PFSK-1 (cell line): ENCODE data around the gene CXCL13.
A peak's percentile ranks its signal among the peaks of the same experiment; 100 is the strongest.

Source experiments
- FOXP2 ChIP-seq: optimal IDR thresholded peaks from 2 replicates; pipeline ENCODE3; 2011; ENCODE audit warnings: borderline replicate concordance, control low read depth, inconsistent platforms; ENCODE audit not compliant: insufficient read depth; ENCODE audit errors: extremely low read length, extremely low read depth
- POLR2AphosphoS5 ChIP-seq: IDR thresholded peaks from 2 replicates; pipeline ENCODE4 v1.6.1; 2012; ENCODE audit warnings: low read depth, mild to moderate bottlenecking, control low read depth, low read length, moderate library complexity
- SIN3A ChIP-seq: IDR thresholded peaks from 2 replicates; pipeline ENCODE4 v1.6.1; 2012; ENCODE audit warnings: mild to moderate bottlenecking, low read length, moderate library complexity, borderline replicate concordance; ENCODE audit not compliant: insufficient read depth
- TAF1 ChIP-seq: IDR thresholded peaks from 2 replicates; pipeline ENCODE4 v1.6.1; 2012; ENCODE audit warnings: low read length, control low read depth, borderline replicate concordance; ENCODE audit not compliant: insufficient read depth
- TF ChIP-seq, protein P1 (sequence below), 2 experiments: IDR thresholded peaks; 2 replicates each; pipeline versions ENCODE4 v1.6.1 to v1.8.0; 2011 to 2012; ENCODE audit warnings: low read depth in 2 of 2, low read length in 2 of 2, control low read depth in 1 of 2, inconsistent platforms in 1 of 2, mild to moderate bottlenecking in 1 of 2, moderate library complexity in 1 of 2; ENCODE audit not compliant: insufficient read depth in 1 of 2

The CXCL13 gene

DNA sequence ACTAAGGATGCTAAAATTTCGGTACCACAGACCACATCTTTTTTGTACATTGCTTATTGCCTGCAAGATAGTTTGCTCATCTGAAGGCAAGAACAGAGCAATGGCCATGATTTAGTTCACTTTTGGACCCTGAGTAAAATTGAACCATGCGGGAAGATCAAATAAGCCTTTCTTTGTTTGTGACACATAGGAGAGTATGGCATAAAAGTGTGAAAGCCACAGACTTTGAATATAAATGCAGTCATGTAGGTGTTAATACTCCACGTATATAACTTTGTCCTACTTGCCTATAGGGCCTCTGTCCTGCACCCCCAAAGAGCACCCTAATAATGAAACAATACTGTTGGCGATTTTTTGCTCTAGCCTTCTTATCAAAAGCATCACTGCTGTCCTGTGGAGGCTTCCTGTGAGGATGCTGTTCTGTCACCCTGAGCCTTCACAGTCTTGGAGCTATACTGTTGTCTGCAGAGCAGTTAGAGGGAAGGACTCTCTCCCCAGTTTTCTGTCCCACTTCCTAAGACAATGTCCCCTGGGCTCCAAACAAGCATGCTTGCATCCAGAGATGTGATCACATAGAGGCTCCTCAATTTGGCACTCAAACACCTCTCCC, 10.2 kb upstream of the CXCL13 start:
- no peak for TF ChIP-seq SIN3A
- TF ChIP-seq FOXP2, result no peak
- no peak for TF ChIP-seq TAF1
- TF ChIP-seq, protein P1, sequence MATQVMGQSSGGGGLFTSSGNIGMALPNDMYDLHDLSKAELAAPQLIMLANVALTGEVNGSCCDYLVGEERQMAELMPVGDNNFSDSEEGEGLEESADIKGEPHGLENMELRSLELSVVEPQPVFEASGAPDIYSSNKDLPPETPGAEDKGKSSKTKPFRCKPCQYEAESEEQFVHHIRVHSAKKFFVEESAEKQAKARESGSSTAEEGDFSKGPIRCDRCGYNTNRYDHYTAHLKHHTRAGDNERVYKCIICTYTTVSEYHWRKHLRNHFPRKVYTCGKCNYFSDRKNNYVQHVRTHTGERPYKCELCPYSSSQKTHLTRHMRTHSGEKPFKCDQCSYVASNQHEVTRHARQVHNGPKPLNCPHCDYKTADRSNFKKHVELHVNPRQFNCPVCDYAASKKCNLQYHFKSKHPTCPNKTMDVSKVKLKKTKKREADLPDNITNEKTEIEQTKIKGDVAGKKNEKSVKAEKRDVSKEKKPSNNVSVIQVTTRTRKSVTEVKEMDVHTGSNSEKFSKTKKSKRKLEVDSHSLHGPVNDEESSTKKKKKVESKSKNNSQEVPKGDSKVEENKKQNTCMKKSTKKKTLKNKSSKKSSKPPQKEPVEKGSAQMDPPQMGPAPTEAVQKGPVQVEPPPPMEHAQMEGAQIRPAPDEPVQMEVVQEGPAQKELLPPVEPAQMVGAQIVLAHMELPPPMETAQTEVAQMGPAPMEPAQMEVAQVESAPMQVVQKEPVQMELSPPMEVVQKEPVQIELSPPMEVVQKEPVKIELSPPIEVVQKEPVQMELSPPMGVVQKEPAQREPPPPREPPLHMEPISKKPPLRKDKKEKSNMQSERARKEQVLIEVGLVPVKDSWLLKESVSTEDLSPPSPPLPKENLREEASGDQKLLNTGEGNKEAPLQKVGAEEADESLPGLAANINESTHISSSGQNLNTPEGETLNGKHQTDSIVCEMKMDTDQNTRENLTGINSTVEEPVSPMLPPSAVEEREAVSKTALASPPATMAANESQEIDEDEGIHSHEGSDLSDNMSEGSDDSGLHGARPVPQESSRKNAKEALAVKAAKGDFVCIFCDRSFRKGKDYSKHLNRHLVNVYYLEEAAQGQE (IDR thresholded peaks at IDR 0.05; ENCODE audit: insufficient read depth in 1 of 2, low read depth in 2 of 2, low read length in 2 of 2), result no peak
- TF ChIP-seq POLR2AphosphoS5, result no peak

DNA sequence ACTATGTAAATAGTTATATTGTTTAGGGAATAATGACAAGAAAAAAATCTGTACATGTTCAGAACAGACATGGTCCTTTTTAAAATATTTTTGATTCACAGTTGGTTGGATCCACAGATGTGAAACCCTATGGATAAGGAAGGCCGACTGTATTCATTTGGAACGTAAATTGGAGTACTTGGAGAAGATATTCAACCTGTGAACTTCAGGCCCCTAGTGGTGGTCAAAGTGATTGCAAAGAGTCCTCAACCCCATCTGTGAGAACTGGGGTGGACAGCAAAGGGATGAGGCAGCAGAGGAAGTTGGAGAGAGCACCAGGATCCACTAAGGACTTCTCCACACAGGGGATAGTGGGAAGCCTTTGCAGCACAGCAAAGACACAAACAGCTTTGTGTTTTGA, 6.2 kb upstream of the CXCL13 start:
- TF ChIP-seq SIN3A (no peak), TAF1 (no peak), POLR2AphosphoS5 (no peak)
- TF ChIP-seq, protein P1 (IDR thresholded peaks at IDR 0.05; ENCODE audit: insufficient read depth in 1 of 2, low read depth in 2 of 2, low read length in 2 of 2), result peak in 1 of 2 experiments; percentile 34; a peak in 1 of 4 replicates

DNA sequence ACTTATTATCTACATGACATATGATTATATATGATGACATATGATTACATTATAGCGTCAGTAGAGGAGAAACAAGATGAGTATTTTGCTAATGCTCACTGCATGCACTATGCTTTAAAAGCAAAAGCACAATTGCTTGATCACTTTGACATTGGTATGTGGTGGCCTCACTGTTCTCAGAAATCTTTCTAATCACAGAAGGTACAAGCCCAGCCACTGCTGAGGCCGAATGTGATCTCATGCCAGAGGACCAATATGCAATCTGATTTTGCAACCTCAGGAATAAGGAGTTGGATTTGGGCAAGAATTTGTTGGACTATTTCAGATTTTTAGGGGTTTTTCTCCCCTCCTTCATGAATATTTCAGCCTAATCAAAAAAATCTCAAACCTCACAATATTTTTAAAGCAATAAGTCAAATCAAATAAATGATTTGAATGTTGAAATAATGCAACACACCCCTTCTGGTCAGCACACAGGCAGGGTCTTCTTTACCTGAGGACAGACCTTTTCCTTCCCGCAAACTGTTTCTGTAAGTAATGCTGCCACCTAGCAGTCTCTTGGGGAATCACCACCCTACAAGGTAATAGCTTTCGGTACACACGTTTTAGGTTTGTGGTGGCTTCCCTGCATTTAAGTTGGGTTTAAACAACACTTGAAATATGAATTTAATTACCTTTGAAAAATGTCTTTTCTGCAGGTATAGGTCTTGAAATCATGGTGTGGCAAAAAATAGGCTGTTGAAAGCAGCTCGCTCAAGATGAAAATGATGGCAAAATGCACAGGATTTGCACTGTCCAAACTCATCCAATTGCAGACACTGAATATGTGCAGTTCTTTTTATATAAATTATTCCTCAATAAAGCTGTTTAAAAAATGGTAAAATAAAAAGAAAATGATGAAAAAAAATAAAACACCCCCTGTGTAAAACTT, 4.8 kb upstream of the CXCL13 start:
- TF ChIP-seq, protein P1 (IDR thresholded peaks at IDR 0.05; ENCODE audit: insufficient read depth in 1 of 2, low read depth in 2 of 2, low read length in 2 of 2), result no peak
- no peak for TF ChIP-seq SIN3A

DNA sequence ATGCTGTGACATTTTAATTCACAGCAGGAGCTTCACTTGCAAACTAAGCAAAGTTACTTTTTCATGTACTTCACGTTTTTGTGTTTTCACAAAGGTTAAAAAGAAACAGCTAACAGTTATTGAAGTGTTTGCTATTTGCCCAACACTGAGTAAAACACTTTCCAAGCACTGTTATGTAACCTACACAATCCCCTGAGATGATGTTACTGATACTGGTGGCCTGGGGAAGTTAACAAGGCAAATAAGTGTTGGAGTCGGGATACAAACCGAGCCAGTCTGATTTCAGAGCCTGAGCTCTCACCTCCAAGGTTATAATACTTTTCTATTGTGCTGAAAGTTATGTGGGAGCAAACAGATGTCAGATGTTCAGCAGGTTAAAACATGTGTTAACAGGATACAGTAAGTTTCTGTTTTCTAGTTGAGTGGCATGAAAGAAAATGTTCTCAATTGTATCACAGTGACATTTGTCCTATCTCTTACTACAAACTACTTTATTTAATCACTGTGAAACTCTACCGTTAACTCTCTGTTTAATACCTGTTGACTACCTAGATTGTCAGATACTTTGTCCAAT, 3.9 kb upstream of the CXCL13 start:
- TF ChIP-seq FOXP2, result no peak
- no peak for TF ChIP-seq POLR2AphosphoS5
- TF ChIP-seq, protein P1 (IDR thresholded peaks at IDR 0.05; ENCODE audit: insufficient read depth in 1 of 2, low read depth in 2 of 2, low read length in 2 of 2), result no peak
- no peak for TF ChIP-seq SIN3A
- no peak for TF ChIP-seq TAF1
